ENCODE results near the gene GUCA2B. TPM values are rescaled to one million over a fixed set of nuclear protein-coding genes. Genes with fewer than 3 reads are reported as not detected.

The GUCA2B gene
- total and polyA plus RNA-seq, 4 donors = 1.7 to 3.3 TPM; not detected in 2

- TF ChIP-seq, protein P1, sequence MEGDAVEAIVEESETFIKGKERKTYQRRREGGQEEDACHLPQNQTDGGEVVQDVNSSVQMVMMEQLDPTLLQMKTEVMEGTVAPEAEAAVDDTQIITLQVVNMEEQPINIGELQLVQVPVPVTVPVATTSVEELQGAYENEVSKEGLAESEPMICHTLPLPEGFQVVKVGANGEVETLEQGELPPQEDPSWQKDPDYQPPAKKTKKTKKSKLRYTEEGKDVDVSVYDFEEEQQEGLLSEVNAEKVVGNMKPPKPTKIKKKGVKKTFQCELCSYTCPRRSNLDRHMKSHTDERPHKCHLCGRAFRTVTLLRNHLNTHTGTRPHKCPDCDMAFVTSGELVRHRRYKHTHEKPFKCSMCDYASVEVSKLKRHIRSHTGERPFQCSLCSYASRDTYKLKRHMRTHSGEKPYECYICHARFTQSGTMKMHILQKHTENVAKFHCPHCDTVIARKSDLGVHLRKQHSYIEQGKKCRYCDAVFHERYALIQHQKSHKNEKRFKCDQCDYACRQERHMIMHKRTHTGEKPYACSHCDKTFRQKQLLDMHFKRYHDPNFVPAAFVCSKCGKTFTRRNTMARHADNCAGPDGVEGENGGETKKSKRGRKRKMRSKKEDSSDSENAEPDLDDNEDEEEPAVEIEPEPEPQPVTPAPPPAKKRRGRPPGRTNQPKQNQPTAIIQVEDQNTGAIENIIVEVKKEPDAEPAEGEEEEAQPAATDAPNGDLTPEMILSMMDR (IDR thresholded peaks at IDR 0.05; ENCODE audit: low read depth, low read length, missing input control) = no peak
- TF ChIP-seq HNF4G (IDR thresholded peaks at IDR 0.05) = no peak
- TF ChIP-seq, protein P2, sequence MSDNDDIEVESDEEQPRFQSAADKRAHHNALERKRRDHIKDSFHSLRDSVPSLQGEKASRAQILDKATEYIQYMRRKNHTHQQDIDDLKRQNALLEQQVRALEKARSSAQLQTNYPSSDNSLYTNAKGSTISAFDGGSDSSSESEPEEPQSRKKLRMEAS (IDR thresholded peaks at IDR 0.05) = no peak
- no peak for TF ChIP-seq YY1 (IDR thresholded peaks at IDR 0.05)
- no peak for TF ChIP-seq SP1 (IDR thresholded peaks at IDR 0.05)
- no peak for TF ChIP-seq FOXA2 (IDR thresholded peaks at IDR 0.05)
Observed at GRCh38 chr1:42167611-42168390, 14.6 kb downstream of the GUCA2B start (continued).

DNA sequence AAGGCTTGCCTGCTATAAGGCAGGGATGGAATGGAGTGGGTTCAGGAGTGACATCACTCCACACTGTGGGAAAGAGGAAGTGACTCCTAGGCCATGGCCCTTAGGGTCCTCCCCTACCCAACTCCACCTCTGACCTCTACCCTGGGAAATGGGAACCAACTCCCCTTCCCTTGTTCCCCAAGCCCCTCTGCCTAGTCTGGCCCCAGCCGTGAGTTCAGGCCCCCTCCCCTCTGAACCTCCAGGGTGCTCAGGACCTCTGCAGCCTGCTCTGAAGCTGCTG, 15.1 kb downstream of the GUCA2B start:
- TF ChIP-seq TAF1 (conservative IDR thresholded peaks at IDR 0.05) (no peak), ZBTB33 (IDR thresholded peaks at IDR 0.05) (no peak), SP1 (IDR thresholded peaks at IDR 0.05) (no peak), GABPA (IDR thresholded peaks at IDR 0.05 in 1 of 2, conservative IDR thresholded peaks at IDR 0.05 in 1 of 2) (no peak), RAD21 (IDR thresholded peaks at IDR 0.05) (no peak), HNF4A (conservative IDR thresholded peaks at IDR 0.05) (no peak), FOXA1 (IDR thresholded peaks at IDR 0.05) (no peak), REST (IDR thresholded peaks at IDR 0.05) (no peak), JUND (IDR thresholded peaks at IDR 0.05) (no peak), HNF4G (IDR thresholded peaks at IDR 0.05) (no peak), NR2F2 (IDR thresholded peaks at IDR 0.05) (no peak), YY1 (IDR thresholded peaks at IDR 0.05) (no peak), ATF3 (IDR thresholded peaks at IDR 0.05) (no peak)
- TF ChIP-seq, protein P2 (IDR thresholded peaks at IDR 0.05) = no peak
- TF ChIP-seq, protein P1 (IDR thresholded peaks at IDR 0.05; ENCODE audit: low read depth, low read length, missing input control) = no peak
- DNase-seq (ENCODE audit: low spot score) = no peak
- Histone ChIP-seq H3K27me3 (ENCODE audit: control insufficient read depth in 4 of 4, insufficient read depth in 4 of 4, low read length in 3 of 4) (no peaks in the 10 kb centered on the region), H3K9ac (ENCODE audit: low read depth in 1 of 2, low read length in 2 of 2) (no peak overlapping the region), H3K36me3 (ENCODE audit: control insufficient read depth in 4 of 4, insufficient read depth in 3 of 4, low read depth in 1 of 4, low read length in 3 of 4) (no peaks in the 10 kb centered on the region), H3K4me1 (ENCODE audit: control insufficient read depth in 4 of 4, insufficient read depth in 4 of 4, low read length in 3 of 4) (peaks cover 8 to 17% (median 10%) of the 10 kb centered on the region in 4 donors), H3K4me3 (ENCODE audit: low read depth in 1 of 3, low read length in 3 of 3) (no peak overlapping the region), H3K9me3 (ENCODE audit: control insufficient read depth in 4 of 4, low read length in 3 of 4) (no peaks in the 10 kb centered on the region), H3K27ac (ENCODE audit: low read depth in 1 of 2, low read length in 2 of 2) (no peak overlapping the region)
- 70% methylated on average over 1 of the region's 1 CpG for WGBS

All from liver (tissue), 9 donors.